HG03280 (cell line): Measurements from ENCODE around the gene CD8B2.
"Not testable (repeated sequence)": the region's sequence is repeated elsewhere in the genome, so short reads cannot be mapped to it uniquely, and the experiment has no call there.

Source experiments
- ATAC-seq: cut with Tn5 transposase; IDR thresholded peaks from one replicate; pipeline ENCODE4 v1.9.1; 2021; ENCODE audit warnings: mild to moderate bottlenecking, moderate library complexity; ENCODE audit not compliant: unreplicated experiment

Gene CD8B2

DNA sequence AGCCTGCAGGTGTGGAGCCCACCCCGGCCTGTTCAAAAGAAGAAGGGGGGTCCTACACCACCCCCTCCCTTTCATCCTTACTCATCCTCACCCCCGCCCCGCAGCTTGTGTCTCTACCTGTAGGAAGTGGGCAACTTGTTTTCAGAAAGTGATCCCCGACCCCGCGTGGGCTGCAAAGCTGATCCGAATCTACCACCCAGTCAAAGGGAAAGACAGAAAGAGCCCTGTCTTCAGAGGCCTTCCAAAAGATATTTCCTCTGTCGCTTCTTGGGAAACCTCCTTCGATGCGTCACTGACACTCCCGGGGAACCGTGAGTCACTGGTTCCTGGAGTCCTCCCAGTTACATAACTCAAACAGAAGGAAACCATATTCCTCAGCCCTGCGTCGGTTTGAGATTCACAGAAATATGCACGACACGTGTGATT is 24.3 kb downstream of the CD8B2 start:
- ATAC-seq: not testable (repeated sequence)

DNA sequence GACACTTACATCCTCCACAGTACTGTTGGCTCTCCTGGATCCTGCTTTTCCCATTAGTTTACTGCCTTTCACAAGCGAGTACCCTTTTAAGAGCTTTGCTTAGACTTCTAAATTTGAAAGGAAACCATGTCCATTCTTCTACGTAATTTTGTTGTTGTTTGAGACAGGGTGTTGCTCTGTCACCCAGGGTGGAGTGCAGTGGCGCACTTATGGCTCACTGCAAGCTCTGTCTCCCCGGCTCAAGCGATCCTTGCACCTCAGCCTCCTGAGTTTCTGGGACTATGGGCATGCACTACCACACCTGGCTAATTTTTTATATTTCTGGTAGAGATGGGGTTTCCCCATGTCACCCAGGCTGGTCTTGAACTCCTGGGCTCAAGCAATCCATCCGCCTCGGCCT is 24.8 kb downstream of the CD8B2 start:
- not testable (repeated sequence) for ATAC-seq

DNA sequence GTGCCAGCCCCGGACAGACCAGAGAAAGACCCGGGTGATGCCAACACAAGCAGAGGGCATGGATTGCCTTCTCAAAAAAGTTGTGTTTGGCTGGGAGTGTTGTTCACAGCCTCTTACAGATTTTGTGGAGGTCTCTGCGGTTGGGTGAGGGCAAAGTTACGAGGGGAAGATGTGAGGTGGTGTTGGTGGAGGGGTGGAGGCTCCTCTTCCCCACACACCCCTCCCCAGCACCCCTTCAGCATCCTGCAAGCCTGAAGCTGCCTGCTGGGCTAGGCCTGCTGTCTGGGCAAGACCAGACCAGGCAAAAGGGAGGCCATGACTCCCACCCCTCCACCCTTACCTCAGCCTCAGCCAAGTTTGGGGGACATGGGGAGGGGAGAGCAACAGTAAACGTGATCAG is 26.2 kb downstream of the CD8B2 start:
- ATAC-seq: not testable (repeated sequence)

DNA sequence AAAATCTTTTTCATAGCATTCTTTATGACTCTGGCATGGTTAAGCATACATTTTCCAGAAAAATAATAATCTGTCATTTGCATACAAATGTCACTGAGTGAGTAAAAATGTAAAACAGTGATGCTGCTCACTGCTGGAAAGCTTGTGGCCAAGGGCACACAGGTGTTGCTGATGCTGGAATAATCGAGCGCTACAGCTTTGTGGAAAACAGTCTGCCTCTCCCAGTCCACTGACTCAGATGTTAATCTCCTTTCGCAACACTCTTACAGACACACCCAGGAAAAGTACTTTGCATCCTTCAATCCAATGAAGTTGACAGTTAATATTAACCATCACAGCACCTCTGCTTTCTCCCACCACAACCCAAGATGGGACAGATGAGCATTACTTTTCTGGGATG is 27.7 kb downstream of the CD8B2 start:
- not testable (repeated sequence) for ATAC-seq

DNA sequence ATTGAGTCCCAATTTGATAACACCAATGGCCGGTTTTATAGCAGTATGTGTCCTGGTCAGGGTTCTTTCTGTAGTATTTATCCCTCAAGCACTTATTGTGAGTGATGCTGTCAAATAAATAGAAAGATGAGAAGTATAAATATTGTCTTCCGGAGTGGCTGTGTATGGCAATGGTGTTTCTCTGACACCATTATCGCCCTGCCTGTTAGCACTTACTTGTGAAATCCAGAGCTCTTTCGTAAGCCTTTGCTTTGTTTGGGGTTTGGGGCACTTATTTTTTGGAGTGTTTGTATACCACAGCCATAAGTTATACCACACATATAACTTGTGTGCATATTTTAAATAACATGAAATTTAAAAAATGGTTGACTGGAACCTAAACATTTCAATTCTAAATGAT is 29.3 kb downstream of the CD8B2 start:
- ATAC-seq: no peak

DNA sequence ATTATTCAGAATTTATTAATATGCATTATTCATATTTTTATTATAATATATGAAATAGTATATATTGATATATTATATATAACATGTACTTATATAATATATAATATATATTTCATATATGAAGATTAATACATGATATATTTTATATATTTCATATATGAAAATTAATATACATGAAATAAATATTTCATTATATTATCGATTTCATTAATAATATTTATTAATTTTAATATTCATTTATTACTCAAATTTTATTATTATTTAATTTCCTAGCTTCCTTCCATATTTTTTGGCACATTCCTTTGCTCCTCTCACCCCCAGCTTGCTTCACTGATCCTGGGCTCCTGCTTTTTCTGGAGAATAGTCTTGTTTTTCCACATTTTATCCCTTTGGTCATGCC is 29.7 kb downstream of the CD8B2 start:
- no peak for ATAC-seq

DNA sequence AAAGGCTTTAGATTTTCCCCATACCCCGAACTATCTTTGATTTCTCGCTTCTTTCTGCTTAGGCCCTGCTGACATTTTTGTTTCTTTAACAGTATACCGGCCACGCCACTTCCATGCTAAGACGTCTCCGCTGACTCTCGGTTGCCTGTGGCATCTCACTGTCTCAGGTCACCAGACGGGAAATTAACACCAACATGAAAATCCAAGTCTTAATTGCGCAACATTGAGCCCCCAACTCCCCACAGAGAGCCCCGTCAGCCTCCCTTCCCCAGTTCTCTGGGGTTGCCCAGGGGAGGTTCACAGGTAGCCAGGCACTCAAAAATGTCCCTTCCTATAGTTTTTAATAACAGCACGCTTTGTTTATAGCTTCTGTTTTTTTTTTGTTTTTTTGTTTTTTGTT is 30.2 kb downstream of the CD8B2 start:
- no peak for ATAC-seq

DNA sequence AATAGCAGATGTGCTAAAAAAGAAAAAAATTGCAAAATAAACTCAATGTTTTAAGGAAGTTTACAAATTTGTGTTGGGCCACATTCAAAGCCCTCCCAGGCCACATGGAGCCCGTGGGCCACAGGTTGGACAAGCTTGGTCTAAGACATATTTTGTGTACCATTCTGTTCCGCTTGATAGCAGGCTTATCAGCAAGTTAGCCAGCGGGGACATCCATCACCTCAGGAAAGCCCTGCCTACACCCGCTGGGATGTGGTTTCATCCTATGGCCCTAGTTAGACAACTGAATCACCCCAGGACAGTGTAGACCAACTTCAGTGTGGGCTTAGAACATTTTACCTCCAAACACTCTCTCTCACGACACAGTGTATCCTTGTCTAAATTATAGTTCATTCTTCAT is 32.6 kb downstream of the CD8B2 start:
- ATAC-seq: no peak

DNA sequence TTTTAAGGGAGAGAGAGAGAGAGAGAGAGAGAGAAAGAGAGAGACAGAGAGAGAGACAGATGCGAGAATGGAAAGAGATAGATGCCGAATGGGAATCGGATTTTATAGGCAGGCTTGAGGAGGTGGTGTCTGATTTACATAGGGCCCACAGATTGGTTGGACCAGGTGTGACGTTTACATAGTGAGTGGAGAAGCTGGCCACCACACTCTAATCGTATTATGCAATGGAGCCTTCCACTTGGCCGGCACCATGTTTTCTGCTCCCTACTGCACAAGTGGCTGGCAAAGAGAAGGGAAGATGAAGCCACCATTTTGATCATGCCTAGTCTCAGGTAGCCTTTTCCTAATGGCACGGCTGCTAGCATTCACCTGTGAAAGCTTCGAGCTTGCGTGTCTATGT is 33.9 kb downstream of the CD8B2 start:
- no peak for ATAC-seq

DNA sequence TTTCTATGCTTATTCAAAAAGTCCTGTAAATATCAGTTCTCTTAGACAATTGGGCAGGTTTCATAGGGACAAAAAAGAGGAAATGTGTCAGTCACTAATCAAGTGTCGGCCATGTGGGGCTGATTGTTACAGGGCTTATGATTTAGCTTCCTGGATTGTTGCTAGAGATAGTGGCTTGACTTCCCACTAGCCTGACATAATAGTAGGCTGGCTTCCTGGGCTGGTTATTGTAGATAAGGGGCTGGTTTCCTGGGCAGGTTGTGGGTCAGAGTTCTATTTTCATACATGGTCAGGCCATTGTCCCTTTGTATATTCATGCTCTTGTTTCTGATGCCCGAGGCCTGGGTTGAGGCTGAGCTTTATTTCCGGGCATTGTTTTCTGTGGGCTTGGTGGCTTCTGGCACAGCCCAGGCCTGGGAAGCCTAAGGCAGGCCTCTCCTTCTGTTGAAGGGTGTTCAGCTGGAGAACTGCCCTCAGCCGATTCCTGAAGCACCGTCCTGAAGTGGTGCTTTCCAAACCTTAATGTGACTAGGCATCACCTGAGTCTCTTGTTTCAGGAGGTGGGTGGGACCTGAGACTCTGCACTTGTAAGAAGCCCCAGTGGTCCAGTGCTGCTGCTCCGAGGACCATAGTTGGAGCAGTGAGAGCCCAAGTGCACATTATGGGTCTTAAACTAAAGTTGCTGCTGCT is 37.0 kb downstream of the CD8B2 start:
- ATAC-seq: no peak

DNA sequence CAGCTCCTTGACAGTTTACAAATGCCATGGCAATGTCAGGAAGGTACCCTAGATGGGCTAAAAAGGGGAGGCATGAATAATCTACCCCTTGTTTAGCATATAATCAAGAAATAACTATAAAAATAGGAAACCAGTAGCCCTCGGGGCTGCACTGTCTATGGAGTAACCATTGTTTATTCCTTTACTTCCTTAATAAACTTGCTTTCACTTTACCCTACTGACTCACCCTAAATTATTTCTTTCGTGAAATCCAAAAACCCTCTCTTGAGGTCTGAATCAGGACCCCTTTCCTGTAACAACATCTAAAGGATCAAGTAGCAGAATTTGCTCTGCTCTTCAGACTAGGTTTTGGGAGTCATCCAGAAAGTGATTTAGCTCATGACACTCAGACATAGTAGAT is 43.7 kb downstream of the CD8B2 start:
- no peak for ATAC-seq

DNA sequence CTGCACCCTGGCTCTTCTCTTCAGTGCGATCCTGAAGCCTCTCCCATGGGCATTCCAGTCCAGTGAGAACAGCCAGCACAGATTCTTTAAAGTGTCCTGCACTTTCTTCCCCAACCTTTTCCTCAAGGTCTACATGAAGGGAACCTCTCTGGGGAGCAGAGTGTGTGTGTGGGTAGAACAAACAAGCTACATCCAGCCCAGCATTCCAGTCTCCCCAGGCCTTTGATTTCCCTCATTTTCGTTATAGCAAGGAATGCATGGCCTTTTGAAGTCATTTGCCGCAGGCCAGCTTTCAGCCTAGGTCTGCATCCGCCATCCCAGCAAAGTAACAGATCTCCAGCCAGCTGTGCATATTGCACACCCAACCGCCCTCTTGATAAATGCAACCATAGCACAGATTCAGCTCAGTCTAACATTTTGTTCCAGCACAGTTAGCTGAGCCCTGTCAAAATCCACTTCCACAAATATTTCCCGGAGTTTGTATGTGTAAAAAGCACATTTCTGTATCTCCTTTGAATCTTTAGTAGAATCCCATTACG is 44.6 kb downstream of the CD8B2 start:
- ATAC-seq: no peak

DNA sequence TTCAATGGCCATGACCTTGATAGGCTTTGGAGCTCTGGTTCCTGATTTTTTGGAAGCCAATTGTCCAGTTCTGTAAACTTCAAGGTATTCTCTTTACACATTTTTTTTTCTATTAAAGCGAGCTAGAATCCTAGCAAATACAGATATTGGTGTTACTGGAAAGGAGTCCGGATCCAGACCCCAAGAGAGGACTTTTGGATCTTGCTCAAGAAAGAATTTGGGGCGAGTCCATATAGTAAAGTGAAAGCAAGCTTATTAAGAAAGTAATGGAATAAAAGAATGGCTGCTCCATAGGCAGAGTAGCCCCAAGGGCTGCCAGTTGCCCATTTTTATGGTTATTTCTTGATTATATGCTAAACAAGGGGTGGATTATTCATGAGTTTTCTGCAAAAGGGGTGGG is 45.1 kb downstream of the CD8B2 start:
- ATAC-seq: no peak

DNA sequence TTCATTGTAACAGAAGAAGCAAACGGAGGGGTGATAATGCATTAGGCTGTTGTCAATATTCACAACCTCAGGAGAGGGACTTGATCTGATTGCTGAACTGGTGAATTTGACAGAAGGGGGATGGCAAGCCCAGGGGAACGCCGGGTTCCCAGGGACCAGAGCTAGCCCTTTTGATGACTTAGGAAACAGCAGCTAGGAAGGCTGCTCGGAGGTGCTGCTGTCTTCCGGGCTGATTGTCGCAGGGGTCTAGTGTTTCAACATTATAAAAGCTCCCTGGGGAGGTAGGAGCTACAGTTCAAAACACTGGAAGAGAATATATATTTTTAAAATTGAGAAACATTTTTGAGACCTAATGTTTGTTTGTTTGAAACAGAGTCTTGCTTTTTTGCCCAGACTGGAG is 47.3 kb downstream of the CD8B2 start:
- no peak for ATAC-seq

DNA sequence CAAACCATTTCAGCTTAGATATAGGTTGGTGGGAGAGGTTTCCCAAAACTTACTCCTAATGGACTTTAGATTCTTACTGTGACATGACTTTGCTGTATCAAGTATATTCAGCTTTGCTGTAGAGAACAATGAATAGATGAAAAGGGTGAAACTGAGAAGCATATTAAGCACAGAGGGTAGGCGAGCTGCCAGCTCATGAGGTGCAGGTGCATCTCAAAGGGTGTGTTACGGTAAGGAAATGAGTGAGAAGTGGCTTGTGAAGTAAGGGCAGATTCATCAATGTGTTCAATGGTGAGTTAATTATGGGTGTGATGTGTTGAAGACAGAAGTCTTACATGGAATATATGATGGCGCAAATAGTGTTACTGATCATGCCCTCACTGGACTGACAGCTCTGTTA is 49.3 kb downstream of the CD8B2 start:
- ATAC-seq: no peak

DNA sequence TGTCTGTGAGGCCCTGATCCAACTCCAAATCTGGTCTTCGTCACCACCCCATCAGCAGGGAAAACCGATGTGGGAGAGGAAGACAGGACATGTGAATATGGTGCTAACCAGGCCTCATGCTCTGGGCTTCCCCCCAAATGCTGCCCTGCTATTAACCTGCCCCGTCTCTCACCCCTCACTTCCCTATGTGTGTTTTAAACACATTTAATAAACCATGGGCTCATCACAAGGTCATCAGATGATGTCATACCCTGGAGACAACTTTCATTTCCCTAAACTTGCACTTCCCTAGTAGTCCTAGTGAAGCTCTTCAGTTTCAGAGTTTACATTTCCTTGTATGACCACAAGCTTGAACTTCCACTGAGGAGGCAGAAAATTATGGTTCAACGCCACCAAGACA is 49.9 kb downstream of the CD8B2 start:
- ATAC-seq: no peak

DNA sequence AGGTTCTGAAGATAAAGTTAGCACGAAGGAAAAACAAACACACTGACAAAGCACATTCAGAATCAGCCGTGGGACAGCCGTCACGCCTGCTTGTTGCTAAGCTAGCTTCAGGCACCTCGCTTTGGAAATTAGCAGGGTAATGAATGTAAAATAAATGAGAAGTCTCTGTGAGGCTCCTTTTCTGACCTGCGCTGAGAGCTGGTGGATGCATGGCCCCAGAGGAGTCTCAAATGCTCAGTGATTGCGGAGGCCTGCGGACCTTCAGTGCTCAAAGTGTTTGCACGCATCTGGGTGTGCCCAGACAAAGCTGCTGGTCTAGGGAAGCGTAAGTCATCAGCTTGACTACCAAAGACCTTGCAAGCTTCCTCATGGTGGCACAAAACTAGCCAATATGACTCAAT is 50.6 kb downstream of the CD8B2 start:
- ATAC-seq: no peak

DNA sequence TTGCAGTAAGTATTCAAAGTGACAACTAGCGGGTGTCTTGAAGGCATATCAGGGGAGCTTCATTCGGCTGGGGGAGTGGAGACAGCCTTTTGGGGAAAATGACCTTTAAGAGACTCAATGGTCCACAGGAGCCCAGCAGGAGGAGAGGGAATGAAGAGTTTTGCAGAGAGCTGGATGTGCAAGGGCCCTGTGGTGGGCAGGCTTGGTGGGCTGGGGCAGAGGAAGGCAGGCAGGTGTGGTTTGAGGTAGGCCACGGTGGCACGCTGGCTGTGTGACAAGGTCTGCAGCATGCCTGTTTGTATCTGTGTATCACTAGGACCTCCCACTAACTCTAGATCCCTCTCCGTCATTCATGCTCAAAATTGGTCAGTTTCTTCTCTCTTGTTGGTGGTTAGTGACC is 53.7 kb downstream of the CD8B2 start:
- no peak for ATAC-seq

DNA sequence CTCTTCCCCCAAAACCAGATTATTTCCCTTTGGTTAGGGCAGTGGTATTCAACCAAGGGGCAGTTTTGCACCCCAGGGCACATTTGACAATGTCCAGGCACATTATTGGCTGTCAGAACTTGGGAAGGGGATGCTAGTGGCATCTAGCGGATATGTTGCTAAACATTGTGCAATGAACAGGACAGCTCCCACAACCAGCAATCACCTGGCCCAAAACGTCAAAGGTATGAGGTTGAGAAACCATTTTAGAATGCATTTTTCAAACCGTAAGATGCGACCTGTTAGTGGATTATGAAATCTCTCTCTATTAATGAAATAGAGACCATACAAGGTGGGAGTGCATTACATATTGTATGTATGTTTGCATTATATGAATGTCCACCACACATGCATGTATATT is 54.2 kb downstream of the CD8B2 start:
- ATAC-seq: no peak

DNA sequence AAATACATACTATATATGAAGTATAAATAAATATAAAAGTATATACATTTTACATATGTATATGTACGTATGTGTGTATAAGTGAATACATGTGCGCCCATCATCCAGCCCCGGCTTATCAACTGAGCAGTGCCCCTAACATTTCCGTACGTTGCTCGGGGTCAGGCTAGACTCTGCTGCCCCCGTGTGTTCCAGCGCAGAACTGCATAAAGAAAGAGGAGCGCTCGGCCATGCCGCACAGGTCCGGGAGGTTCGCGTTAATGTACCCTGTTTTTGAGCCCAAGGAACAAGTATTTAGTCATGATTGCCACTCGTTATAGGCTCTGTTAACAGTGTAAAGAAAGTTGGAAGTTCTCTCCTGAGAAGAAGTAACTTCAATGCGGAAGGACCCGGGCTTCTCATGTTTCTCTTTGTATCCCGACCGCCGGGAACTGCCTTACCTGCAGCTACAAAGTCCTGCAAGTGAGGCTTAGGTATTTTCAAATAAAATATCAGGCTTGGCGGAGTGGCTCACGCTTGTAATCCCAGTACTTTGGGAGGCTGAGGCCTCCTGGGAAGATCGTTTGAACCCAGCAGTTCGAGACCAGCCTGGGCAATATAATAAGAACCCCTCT is 55.7 kb downstream of the CD8B2 start:
- ATAC-seq: peak; percentile 92

DNA sequence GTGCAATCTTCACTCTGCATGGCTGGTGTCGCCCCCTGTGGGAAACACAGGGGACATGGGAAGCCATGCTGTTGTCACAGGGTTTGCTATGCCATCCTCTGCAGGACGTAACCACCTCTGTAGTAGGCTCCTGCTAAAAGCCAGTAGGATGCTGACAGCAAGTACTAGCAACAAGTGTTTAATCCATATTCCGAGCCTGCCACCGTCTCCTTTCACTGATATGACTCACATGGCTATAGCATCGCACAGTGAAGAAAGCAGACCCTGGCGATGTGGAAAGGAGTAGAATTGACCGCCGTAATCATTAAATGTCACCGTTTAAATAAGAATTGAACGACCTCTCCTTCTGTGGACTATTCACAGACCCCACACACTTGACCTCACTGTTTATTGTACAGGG is 57.8 kb downstream of the CD8B2 start:
- no peak for ATAC-seq

DNA sequence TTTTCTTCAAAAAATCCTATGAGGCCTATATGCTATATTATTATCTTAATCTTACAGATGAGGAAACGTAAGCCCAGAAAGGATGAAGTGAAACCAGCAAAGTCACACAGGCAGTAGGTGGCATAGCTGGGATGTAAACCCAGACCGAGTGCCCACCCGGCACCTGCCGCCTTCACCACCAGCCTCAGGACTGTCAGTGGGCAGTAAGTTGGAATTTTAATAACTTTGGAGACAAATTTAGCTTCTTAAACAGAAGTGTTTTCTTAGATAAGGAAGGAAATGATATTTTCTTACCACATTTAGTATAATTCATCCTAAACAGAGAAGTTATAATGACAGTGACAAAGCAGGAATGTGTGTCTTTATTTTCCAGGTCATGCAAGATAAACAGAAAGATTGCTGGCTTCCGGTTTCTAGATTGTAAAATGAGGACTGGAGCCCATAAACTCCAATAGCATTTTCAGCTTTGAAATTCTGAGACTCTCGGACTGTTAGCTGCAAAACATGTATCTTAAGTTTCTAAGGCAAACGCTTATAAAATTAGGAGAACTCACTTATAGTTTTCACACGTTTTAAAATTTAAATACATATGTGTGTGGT is 59.3 kb downstream of the CD8B2 start:
- ATAC-seq: no peak
